HG03521 (cell line): ENCODE results near the gene FAM177B.
"Not testable (repeated sequence)": the region's sequence is repeated elsewhere in the genome, so short reads cannot be mapped to it uniquely, and the experiment has no call there.

ENCODE experiments used
- ATAC-seq: cut with Tn5 transposase; IDR thresholded peaks from one replicate; pipeline ENCODE4 v1.9.1; 2021; ENCODE audit warnings: mild to moderate bottlenecking, moderate library complexity; ENCODE audit not compliant: unreplicated experiment

The FAM177B gene

DNA sequence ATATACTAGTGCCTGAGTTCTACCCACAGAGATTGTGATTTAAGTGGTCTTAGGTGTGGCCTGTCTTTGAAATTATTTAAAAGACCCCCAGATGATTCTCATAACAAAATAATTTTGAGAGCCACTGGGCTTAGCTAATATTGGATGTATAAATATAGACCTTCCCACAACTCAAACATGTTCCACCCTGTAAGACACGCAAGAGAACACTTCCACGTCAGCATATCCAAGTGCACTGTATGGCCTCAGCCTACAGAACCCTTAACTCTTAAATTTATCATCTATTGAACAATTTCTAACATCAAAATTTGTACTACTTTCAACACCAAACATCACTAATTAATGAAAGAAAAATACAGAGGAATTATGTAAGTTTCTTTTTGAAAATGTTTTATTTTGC lies 2.5 kb downstream of the FAM177B start:
- ATAC-seq, result no peak

DNA sequence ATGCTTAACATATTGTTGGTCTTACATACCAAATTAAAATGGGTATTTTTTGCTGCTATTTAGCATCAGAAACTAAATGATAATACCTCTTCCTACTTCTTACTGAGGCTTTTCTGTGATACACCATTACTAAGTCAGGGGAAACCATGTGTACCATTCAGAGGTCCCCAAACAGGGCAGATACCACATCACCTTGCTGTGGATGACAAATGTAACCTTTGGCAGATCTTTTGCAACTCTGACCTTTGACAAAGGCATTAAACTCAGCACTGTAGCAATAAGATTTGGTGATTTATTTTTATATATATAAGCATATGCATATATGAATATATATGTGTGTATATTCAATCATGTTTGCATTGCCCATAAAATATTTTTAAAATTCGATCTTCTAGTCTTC lies 2.9 kb downstream of the FAM177B start:
- no peak for ATAC-seq

DNA sequence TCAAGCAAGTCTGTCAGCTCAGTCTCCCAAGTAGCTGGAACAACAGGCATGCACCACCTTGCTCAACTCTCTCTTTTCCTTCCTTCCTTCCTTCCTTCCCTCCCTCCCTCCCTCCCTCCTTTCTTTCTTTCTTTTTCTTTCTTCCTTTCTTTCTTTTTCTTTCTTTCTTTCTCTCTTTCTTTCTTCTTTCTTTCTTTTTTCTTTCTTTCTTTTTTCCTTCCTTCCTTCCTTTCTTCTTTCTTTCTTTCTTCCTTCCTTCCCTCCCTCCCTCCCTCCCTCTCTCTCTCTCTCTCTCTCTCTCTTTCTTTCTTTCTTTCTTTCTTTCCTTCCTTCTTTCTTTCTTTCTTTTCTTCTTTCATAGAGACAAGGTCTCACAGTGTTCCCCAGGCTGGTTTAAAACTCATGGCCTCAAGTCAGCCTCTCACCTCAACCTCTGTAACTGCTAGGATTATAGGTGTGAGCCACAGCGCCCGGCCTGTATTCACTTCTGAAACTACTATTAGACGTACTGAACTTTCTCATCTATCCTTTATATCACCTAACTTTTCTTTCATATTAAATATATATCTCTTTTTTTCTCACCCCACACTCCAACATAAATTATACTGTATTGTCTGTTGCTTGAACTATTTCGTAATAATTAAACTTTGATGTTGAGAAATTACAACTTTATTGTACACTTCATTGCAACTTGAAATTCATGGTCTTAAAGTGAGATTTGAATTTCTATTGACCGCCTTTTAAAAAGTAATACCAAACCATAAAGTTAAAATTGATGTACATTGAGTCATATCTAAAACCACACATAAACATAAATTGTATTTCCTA lies 4.8 kb downstream of the FAM177B start:
- not testable (repeated sequence) for ATAC-seq

DNA sequence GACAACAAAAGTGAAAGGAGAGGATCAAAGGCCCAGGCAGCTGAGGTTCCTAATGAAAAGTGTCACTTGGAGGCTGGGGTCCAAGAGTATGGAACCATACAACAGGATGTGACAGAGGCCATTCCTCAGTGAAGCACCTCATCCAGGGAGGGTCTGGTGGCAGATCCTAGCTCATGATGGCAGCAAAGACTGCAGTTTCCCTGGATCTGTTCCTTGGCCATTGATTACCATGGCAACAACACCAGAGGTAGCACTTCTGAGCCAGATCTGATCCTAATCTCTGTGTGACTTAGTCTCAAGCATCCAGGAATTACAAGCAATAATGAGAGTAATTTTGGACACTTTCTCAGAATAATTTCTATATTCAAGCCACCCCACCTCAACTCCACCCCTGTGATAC lies 12.9 kb downstream of the FAM177B start:
- ATAC-seq, result no peak

DNA sequence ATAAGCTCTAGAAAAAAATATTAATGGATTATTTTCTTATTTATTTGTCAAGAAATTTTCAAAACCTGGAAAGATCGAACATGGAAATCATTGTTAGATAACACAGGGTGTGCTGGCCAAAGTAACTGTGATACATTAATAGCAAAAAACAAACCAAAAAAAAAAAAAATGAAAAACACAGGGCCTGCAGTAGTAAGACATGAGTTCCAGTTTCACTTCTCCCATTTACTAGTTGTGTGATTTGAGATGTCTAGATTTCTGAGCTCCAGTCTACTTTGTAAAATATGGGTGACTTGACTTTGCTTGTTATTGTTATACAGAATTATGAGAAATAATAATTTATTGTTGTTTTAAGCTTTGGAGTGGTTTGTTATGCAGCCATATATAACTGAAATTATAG lies 13.6 kb downstream of the FAM177B start:
- peak; percentile 74 for ATAC-seq

DNA sequence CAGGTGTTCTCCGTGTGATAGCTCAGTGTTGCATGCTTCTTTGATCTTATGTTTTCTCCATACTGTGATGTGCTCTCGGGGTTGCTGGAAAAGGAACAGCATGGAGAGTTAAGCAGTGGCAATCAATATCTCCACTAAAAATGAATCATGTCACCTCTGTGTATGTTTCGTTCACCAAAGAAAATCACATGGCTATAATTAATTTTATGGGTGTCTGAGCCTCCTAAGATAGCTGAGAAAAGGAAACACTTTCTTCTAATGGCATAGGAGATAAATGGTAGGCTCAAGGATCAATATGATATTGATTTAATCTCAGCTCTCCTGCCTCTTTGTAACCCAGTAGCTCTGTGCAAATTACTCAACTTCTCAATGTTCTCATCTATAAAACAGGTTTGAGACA lies 14.3 kb downstream of the FAM177B start:
- ATAC-seq, result no peak

DNA sequence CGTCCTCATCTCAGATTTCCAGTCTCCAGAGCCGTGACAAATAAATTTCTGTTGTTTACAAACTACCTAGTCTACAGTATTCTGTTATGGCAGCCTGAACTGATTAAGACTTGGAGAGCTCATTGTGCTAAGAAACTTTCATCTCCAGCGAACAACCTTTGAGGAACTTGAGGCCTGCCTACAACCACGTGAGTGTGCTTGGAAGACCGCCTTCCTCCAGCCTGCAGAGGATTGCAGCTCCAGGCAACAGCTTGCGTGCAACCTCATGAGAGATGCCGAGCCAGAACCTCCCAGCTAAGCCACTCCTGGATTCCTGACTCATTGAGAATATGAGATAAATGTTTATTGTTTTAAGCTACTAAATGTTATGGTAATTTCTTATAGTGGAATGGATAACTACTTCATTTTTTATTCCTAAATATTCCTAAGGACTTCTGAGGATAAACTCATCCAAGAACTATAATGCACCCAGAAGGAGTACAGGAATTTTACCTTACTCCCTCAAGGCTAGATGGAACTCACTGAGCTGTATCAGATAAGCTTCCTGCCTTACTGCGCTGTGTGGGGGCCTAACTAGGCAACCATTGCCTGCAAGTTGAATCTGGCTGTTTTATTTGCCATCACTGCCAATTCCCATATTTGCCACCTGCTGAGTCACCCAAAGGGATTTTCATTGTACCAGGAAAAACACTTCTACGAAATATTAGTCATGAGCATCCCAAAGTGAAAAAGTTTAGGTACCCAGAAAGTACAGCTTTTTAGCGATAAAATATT lies 17.6 kb downstream of the FAM177B start:
- no peak for ATAC-seq

DNA sequence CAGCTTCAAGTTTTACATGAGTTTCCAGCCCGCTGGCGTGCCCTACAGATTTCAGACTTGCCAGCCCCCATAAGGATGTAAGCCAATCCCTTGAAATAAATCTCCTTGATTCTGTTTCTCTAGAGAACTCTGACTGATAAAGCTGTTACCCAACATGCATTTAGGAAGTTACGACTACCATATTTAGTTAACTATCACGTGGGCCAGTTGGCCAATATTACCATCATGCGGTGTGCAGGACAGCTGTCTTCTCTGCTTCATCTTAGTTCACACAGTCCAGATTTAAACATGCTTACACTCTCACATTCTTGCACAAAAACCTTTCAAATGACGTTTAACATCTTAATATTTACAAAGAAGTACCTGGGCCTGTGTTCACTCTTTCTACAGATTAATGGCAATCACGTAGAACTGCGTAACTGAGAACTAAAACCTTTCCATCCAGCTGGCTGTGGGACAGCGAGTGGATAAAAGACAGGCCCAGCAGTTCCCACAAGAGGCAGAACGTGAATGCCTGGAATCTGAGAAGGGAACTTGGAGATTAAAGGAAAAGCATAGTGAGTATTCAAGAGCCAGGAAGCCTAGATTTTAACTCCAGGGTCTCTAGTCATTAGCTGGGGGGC lies 20.8 kb downstream of the FAM177B start:
- ATAC-seq, result no peak

DNA sequence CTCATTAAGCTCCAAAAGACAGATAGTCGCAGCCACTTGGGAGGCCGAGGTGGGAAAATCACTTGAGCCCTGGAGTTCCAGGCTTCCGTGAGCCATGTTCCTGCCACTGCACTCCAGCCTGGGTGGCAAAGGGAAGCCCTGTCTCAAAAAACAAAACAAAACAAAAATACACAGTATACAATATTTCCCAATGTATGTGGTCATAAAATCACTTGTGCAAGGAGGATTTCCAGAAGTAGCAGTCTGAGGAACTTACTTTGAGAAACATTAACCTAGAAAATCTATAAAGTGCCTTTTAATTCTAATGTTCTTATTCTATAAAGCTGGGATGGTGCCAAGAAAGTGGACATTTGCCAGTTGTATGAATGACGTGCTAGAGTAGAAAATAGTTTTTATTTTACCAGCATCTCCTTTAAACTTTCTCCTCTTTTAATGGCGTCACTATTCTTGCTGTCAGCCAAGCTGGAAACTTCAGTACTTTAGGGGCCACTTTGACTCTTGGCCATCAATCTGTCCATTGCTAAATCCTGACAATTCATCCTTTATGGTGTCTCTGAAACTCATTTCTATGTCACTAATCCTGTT lies 22.5 kb downstream of the FAM177B start:
- ATAC-seq, result no peak

DNA sequence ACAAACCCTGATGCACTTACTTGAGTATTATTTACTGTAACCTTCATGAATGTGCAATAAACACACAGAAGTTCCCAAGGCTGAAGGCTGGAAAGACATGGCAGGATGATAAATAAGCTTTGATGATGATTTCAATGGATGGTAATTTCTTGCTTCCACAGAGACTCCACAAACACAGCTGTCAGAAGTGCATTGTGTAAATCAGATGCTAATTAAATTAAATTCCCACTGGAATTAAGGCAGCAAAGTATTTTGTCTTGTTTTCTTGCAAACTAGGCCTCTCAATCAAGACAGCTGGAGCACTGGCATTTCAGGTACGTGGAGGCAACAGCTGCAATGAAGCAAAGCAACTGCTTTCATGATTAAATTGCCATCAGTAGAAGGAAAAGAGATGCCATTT lies 24.1 kb downstream of the FAM177B start:
- ATAC-seq, result no peak

DNA sequence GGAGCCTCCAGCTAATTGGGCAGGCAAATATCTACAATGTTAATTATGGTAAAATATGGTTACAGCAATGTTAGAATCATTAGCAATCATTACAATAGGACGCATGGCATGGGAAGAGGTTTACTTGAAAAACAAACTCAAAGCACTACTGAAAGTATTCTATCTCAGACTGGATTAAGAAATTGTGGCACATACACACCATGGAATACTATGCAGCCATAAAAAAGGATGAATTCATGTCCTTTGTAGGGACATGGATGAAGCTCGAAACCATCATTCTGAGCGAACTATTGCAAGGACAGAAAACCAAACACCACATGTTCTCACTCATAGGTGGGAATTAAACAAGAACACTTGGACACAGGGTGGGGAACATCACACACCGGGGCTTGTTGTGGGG lies 25.2 kb downstream of the FAM177B start:
- not testable (repeated sequence) for ATAC-seq

DNA sequence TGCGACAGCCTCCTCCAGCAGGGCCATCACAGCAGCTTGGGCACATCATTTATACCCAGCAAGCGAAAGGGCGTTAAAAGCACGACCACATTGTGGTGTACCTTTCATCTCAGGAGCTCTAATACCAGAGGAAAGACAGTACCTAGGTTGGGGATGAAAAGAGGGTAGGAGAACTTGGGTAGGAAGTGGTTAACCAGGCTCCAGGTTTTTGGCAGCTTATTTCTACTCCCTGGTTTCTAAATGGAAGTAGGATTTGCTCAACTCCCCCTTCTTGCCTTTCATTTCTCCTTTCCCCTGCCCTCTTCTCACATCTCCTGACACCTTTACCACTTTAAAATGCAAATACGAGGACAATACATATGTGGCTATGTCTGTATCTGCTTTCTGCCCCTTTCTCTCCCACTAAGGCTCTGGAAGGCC lies 30.2 kb downstream of the FAM177B start:
- no peak for ATAC-seq

DNA sequence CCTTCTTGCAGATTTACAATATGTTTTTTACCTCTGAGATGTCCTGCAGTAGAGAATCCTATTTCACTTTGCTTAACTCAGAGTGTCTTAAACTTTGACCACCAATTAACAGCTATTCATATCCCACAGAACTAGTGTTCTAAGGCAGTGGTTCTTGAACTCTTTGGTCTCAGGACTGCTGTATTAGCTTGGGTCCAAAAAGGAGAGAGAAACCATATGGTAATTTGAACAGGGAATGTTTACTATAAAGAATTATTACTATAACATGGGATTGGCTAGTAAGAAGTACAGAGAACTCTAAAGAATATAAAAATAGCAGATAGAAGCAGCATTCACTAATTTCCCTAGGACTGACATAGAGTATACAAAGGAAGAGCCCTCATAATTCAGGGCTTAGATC lies 31.6 kb downstream of the FAM177B start:
- ATAC-seq, result no peak

DNA sequence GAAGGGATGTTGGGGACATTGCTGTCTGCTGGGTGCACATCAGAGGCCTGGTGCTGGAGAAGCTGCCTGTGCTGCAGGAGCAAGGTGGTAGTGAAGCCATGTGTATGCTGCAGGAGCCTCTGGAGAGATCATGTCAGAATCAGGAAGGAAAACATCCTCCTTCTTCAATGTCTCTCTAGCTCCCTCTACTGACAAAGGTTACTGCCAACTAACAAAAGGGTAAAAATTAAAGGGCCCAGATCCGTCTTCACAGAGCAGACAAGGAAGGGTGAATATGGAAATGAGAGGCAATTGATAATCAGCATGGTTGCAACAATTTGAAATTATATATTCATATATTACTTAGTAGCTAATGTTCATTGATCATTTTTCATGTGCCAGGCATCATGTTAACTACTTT lies 32.2 kb downstream of the FAM177B start:
- no peak for ATAC-seq

DNA sequence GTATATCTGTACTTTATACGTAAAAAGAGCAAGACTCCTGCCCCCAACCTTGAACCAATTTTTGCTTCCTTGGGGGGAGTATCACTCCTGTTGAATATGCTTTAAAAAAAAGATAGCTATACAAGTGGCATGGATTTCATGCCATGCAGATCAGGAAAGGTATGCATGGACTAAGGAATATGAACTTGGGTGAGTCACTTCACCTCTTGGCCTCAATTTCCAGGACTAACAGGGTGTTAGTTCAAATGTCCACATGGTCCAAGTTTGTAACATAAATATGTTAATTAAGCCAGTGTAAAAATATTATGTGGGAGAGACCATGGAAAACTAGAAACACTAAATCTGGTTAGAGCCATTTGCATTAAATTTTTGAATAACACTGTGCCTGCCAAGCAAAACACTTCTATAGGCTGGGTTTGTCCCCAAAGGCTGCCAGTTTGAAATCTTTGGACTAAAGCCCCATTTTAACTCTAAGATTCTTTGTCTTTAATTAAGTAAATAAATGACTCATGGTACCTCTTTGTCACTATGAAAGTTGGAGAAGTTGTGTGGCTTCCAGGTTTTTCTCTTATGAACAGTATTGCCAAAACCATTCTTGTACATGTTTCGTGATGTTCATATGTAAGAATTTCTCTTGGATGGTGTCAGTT lies 33.1 kb downstream of the FAM177B start:
- ATAC-seq, result no peak

DNA sequence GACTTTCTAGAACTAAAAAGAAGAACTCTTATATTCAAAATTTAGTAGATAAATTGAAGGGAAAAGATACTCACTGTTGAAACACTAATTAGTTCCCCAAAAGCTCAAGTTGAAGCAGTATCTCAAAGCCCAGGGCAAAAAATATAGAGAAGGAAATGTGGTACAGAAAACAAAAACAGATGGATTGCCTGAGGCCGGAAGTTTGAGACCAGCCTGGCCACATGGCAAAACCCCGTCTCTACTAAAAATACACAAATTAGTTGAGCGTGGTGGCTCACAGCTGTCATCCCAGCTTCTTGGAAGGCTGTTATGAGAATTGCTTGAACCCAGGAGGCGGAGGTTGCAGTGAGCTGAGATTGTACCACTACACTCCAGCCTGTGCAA lies 36.0 kb downstream of the FAM177B start:
- ATAC-seq, result peak; percentile 72

DNA sequence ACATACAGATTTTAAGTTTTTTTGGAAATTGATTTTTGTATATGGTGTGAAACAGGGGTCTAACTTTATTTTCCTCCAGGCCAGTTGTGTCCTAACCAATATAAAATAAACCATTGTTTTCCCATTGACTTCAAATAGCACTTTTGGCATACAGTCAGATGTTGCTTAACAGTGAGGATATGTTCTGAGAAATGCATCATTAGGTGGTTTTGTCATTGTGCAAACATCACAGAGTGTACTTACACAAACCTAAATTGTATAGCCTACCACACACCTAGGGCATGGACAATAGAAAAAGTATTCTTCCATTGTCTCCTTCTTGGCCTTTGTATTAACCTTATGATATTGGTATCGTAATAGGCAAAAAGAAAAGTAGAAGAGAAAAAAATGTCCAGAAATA lies 40.5 kb downstream of the FAM177B start:
- ATAC-seq, result no peak

DNA sequence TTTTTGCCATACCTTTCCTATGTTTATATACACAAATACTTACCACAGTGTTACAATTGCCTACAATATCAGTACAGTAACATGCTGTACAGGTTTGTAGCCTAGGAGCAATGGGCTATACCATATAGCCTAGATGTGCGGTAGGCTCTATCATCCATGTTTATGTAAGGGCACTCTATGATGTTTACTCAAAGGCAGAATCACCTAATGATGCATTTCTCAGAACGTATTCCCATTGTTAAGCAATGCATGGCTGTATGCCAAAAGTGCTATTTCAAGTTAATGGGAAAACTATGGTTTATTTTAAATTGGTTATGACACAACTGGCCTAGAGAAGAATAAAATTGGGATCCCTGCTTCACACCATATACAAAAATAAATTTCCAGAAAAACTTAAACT lies 41.0 kb downstream of the FAM177B start:
- no peak for ATAC-seq

DNA sequence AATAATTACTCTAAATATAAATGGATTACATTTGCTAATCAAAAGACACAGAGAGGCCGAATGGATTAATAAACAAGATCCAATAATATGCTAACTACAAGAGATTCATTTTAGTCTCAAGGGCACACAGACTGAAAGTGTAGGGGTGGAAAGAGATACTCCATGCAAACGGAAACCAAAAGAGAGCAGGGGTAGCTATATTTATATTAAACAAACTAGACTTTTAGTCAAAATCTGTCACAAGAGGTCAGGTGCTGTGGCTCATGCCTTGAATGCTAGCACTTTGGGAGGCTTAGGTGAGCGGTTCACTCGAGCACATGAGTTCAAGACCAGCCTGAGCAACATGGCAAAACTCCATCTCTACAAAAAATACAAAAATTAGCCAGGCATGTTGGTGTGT lies 44.2 kb downstream of the FAM177B start:
- no peak for ATAC-seq

DNA sequence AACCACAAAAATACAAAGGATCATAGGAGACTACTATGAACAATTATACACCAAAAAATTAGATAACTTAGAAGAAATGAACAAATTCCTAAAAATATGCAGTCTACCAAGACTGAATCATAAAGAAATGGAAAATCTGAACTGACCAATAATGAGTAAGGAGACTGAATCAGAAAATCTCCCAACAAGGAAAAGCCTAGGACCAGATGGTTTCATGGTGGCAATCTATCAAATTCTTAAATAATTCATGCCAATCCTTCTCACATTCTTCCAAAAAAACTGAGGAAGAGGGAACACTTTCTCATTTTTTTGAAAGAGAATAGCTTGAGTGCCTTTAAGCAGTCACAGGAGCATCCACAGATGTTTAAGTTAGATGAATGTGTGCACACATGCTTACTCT lies 46.0 kb downstream of the FAM177B start:
- ATAC-seq, result no peak

DNA sequence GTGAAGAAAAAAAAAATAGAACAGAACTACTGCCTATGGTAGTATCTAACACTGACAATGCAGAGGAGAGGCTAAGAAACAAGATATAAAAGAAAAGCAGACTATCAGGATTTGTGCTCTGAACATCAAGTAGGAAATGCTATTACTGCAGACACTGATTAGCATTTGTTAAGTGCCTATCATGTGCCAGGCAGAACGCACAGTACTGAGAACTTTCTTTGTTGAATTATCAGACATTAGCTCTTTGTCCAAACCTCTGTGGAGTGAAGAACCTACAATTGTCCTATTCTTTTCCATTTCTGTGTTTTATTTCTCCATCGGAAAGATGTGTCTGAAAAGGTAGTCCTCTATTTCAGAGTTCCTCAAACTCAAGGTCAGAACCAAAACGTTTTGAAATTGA lies 47.4 kb downstream of the FAM177B start:
- ATAC-seq, result no peak
